Hepatocyte (in vitro differentiated cells): ENCODE data around the gene RREB1.

Source experiments
- EZH2phosphoT487 ChIP-seq: fragments of 200-600 bp; sonication (generic); IDR thresholded peaks from one replicate; pipeline ENCODE4 v1.6.1; 2018; ENCODE audit warnings: antibody characterized with exemption, mild to moderate bottlenecking, low read depth, moderate library complexity; ENCODE audit not compliant: unreplicated experiment, severe bottlenecking
- TF ChIP-seq, protein P1 (sequence below): fragments of 200-600 bp; sonication (generic); IDR thresholded peaks from 2 replicates; pipeline ENCODE4 v1.5.1; 2016; ENCODE audit warnings: antibody characterized with exemption, mild to moderate bottlenecking; ENCODE audit not compliant: poor library complexity

DNA sequence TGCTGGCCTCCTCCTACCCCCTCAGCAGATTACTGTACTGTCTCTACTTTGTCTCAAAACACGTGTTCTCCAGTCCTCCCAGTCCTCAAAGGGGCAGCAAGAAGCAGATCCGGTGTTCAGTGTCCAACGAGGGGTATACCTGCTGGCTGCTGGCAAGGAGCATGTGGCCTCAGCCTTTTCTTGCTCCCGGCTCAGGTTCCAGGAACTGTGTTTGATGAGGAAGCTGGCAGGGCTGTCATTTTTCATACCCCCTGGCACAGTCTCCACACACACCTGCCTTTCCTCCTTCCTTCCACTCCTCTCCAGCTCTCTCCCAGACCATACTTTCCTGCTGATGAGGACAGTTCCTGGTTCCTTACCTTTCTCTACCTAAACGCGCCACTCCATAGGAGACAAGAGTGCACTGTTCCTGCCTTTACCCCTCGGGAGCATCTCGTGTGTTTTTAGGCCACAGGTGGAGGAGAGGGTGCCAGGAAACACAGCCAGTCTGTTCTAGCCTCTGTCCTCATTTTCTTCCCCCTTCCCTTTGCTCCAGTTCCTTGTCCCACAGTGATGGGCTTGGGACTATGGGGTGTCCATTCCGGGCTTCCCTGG, 128.0 kb downstream of the RREB1 start:
- TF ChIP-seq, protein P1, sequence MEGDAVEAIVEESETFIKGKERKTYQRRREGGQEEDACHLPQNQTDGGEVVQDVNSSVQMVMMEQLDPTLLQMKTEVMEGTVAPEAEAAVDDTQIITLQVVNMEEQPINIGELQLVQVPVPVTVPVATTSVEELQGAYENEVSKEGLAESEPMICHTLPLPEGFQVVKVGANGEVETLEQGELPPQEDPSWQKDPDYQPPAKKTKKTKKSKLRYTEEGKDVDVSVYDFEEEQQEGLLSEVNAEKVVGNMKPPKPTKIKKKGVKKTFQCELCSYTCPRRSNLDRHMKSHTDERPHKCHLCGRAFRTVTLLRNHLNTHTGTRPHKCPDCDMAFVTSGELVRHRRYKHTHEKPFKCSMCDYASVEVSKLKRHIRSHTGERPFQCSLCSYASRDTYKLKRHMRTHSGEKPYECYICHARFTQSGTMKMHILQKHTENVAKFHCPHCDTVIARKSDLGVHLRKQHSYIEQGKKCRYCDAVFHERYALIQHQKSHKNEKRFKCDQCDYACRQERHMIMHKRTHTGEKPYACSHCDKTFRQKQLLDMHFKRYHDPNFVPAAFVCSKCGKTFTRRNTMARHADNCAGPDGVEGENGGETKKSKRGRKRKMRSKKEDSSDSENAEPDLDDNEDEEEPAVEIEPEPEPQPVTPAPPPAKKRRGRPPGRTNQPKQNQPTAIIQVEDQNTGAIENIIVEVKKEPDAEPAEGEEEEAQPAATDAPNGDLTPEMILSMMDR = no peak
- no peak for TF ChIP-seq EZH2phosphoT487
